ENCODE measurements around the gene NOP10.
A peak's percentile ranks its signal among the peaks of the same experiment; 100 is the strongest.

NOP10 gene

DNA sequence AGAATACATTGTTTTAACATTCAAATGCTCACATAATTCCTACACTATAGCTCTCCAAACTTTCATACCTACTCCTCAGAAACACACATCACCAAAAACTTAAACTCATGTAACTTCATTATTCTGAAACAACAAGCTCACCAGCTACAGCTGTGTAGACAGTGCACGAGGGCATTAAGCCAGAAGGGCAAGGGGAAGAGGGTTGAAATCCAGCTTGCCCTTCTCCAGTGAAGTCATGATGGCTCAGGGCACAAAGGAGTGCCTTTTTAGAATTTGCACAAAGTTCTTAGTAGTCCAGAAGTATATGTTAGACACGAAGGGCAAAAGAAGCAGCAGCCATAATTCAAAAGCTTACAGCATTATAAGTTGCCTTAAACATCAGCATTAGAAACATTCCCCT lies 13.9 kb downstream of the NOP10 start:
- DNase-seq: no peak

DNA sequence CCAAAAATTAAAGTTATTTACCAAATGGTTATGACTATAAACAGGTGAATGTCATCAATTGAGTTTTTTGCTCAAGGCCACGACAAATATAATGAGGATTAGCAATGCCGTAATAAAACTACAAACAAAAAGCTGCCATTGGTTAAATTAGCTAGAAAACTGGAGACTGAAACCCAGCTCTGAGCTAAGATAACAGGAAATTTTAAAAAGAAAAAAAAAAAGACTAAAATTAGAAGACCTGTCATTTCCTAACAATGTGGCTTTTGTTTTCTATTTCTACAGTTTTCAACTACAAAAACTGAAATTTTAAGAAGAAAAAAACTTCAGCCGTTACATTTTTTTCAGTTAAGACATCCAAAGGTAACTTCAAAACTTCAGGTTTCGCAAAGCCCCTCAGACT lies 15.0 kb downstream of the NOP10 start:
- DNase-seq: no peak

DNA sequence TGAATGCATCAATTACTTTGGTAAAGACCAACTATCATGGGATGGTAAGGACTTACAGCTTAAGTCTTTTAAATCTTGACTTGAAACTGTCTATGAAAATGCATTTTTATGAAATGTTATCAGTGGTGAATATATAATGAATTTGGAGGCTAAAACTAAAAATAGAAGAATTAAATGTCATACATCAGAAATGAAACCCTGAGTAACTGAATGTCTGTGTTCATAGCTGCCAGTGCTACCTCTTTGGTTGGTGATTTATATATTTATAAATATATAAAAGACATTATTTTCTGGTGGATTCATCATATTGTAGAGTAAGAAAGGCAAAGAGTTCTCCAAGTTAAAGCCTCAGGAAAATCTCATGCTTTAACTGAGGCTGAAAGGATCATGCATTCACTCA lies 17.6 kb downstream of the NOP10 start:
- no peak for DNase-seq

DNA sequence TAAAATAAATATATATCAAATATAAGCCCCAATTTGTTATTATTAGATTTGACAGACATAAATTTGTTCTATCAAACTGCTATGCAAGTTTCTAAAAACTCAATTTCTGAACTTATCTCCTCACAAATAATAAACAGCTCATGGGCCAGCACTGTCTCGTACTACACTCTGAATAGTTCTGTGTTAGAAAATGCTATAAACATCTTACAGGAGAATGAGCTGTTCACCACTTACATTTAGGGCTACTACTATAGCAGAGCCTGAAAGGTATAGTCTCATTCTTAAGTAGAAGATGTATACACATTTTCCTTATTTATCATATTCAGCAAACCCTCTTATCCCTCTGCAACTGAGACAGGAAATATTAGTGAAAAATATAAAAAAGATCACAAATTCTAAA lies 18.0 kb downstream of the NOP10 start:
- DNase-seq: no peak

DNA sequence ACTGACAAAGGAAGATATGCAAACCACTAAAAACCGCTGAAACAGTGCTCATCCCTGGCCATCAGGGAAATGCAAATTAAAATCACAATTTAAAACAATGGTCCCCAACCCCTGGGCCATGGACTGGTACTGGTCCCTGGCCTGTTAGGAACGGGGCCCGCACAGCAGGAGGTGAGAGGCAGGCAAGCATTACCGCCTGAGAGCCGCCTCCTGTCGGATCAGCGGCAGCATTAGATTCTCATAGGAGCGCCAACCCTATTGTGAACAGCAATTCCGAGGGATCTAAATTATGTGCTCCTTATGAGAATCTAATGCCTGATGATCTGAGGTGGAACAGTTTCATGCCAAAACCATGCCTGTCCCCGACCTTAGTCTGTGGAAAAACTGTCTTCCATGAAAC lies 19.7 kb downstream of the NOP10 start:
- no peak for DNase-seq

DNA sequence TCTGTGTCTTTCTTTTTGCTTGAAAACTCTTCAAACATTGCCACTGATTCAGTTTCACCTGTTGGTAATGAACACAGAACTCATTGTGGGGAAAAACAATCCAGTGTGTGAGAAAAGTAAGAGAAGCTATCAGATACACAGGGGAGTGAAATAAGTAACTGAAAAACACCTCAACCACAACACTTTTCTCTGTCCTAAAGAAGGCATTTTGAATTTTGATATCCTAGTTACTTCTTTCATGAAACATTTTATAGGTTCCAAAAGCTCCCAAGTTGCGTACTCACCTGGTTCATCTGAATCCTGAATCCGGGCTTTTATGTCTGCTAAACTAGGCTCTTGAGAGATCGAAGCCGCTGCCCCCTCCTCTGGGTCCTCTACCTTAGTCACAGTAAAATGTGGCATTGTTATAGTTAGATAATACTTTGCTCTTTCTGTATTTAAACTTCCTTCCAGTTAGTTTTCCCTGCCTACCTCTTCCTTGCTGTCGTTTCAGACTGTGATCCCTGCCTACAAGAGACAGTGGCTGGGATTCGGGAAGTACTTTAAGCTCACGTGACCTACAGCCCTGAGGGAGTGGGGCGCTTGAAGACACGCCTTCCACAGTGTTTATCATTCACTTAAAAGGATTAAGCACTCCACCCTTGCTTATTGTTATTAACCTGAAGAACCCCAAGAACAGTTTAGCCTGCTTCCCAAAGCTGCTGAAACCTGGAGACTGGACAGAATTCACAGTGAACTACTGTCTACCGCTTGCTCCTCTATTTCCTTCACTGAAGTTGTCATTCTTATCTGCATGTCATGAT lies 24.5 kb downstream of the NOP10 start:
- DNase-seq: peak; percentile 47

DNA sequence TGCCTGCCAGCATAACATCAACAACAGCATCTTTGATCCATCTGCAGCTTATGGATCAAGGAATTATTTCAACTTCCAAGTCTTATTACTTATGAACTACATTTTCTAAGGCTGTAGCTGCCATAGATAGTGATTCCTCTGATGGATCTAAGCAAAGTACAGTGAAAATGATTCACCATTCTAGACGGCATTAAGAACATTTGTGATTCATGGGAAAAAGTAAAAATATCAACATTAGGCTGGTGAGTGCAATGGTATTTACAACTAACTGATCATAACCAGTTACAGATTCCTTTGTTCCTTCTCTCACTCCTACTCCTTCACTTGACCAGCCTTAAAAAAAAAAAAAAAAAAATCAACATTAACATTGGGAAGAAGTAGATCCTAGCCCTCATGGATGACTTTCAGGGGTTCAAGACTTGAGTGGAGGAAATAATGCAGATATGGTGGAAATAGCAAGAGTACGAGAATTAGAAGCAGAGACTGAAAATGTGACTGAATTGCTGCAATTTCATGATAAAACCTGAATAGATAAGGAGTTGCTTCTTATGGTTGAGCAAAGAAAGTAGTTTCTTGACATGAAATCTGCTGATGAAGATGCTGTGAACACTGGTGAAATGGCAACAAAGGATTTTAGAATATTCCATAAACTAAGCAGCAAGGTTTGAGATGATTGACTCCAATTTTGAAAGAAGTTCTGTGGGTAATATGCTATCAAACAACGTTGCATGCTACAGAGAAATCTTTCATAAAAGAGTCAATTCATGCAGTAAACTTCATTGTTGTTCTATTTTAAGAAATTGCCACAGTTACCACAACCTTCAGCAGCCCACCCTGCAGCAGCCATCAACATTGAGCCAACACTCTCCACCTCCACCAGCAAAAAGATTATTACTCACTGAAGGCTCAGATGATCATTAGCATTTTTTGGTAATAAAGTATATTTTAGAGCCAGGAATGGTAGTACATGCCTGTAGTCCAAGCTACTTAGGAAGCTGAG lies 28.1 kb downstream of the NOP10 start:
- DNase-seq: no peak

DNA sequence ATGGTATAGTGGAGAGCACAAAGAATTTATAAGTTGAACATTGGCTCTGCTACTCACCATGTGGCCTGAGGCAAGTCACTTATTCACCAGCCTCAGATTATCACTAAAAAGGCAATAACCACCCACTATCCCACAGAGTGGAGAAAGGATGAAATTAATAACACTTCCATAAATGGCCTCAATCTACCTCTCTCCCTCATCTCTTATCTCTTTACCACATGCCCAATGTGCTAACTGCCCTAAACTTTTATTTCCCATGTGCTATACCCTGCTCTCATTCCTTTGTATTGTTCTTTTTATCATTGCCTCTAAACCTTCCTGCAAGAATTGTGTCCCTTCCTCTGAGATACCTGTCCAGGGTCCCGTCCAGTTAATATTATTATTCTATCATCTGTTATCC lies 31.4 kb downstream of the NOP10 start:
- DNase-seq: no peak

DNA sequence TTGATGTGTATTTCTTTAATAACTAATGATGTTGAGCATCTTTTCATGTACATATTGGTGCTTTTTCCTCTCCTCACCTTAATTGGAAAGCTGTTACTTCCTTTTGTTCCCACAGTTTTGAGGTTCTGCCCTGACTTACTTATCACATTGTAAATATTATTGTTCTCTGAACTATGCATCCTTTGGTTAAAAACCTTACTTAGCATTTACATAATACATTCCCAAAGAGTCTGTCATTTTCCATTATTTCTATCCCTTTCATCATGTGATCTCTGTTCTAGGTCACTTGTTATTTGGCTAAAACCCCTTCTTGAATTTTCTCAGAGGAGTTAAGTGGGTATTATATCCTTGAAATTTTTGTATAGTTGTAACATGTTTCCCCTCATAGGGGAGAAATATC lies 38.3 kb downstream of the NOP10 start:
- no peak for DNase-seq

DNA sequence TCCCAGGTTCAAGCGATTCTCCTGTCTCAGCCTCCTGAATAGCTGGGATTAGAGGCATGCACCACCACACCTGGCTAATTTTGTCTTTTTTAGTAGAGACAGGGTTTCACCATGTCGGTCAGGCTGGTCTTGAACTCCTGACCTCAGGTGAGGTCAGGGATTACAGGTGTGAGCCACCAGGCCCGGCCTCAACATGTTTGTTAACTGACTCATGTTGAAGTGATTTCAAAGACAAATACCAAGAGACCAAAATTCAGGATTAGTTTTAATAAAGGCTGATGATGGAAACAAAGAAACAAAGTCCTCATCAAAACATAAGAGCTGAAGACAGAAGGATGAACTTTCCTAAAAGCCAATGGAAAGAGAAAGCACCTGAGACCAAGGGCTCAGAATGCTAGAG lies 41.9 kb downstream of the NOP10 start:
- DNase-seq: no peak

DNA sequence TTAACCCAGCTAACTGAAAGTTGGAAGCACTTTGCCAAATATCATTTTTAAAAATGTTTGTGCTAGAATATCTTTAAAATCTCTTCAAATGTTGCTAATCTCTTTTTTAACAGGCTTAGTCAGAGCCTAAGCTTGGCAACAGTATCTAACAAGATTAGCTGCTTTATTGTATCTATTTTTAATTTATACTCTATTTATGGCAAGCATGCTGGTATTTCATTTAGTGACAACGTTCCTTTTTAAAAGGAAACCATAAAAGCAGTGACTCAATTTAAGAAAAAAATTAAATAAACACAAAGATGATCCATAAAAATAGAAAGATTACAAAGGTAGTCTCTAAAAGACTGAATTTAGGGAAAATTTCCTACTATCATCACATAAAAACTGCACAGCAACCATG lies 45.9 kb downstream of the NOP10 start:
- no peak for DNase-seq

DNA sequence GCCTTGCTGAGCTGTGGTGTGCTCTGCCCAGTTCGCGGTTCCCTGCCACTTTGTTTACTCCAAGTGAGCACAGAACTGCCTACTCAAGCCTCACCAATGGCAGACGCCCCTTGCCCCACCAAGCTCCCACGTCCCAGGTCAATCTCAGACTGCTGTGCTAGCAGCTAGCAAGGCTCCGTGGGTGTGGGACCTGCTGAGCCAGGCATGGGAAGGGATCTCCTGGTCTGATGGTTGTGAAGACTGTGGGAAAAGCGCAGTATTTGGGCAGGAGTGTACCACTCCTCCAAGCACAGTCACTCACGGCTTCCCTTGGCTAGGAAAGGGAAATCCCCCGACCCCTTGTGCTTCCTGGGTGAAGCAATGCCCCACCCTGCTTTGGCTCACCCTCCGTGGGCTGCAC lies 50.3 kb downstream of the NOP10 start:
- DNase-seq: no peak
